Kidney tubule cell (primary cell): ENCODE measurements around the gene SYNPO2L.
A peak's percentile ranks its signal among the peaks of the same experiment; 100 is the strongest.
"Not testable (repeated sequence)": the region's sequence is repeated elsewhere in the genome, so short reads cannot be mapped to it uniquely, and the experiment has no call there.

ENCODE experiments used
- DNase-seq: peaks from one replicate; pipeline ENCODE4 v3.0.0-alpha.2; 2018; ENCODE audit warnings: low spot score

SYNPO2L gene

GRCh38 chr10:73648975-73649829 is 6.6 kb downstream of the SYNPO2L start:
- peak; percentile 70 for DNase-seq

GRCh38 chr10:73647875-73648651 is 7.8 kb downstream of the SYNPO2L start:
- no peak for DNase-seq

GRCh38 chr10:73647211-73647874 is 8.5 kb downstream of the SYNPO2L start:
- DNase-seq: peak; percentile 45

GRCh38 chr10:73646598-73647041 is 9.2 kb downstream of the SYNPO2L start:
- no peak for DNase-seq

GRCh38 chr10:73645251-73645650 is 10.6 kb downstream of the SYNPO2L start:
- DNase-seq: no peak

- DNase-seq: no peak
These were observed 11.1 kb downstream of the SYNPO2L start for GRCh38 chr10:73644767-73645166.

GRCh38 chr10:73644015-73644743 is 11.7 kb downstream of the SYNPO2L start:
- peak; percentile 72 for DNase-seq

- no peak for DNase-seq
These were observed 12.5 kb downstream of the SYNPO2L start for GRCh38 chr10:73643362-73643761.

GRCh38 chr10:73641328-73642060 is 14.3 kb downstream of the SYNPO2L start, which contains the start of gene MYOZ1:
Gene MYOZ1 (minus strand): TSS chr10:73641474. CDS start chr10:73640017, 1,457 bp downstream.
- peak; percentile 32 for DNase-seq

- no peak for DNase-seq
These were observed 16.5 kb downstream of the SYNPO2L start for GRCh38 chr10:73639286-73639685.

GRCh38 chr10:73635781-73636180 is 20.0 kb downstream of the SYNPO2L start:
- no peak for DNase-seq

- no peak for DNase-seq
These were observed 21.4 kb downstream of the SYNPO2L start for GRCh38 chr10:73634421-73634820.

GRCh38 chr10:73629165-73629564 is 26.7 kb downstream of the SYNPO2L start:
- DNase-seq: no peak

- no peak for DNase-seq
These were observed 27.4 kb downstream of the SYNPO2L start for GRCh38 chr10:73628405-73628804.

GRCh38 chr10:73627300-73627699 is 28.5 kb downstream of the SYNPO2L start:
- no peak for DNase-seq

- DNase-seq: peak; percentile 98
These were observed 29.7 kb downstream of the SYNPO2L start for GRCh38 chr10:73625884-73626752.

- DNase-seq: peak; percentile 66
These were observed 30.6 kb downstream of the SYNPO2L start for GRCh38 chr10:73625004-73625883.

GRCh38 chr10:73623056-73623455 is 32.8 kb downstream of the SYNPO2L start:
- peak; percentile 95 for DNase-seq

GRCh38 chr10:73620974-73621373 is 34.9 kb downstream of the SYNPO2L start:
- DNase-seq: not testable (repeated sequence)
